ENCODE results near the gene IGF1R.

GRCh38 chr15:98883478-98883877 is 235.1 kb downstream of the IGF1R start:
- TF ChIP-seq POLR2A (IDR thresholded peaks at IDR 0.05) (no peak), CTCF (IDR thresholded peaks at IDR 0.05) (no peak)
